D721Med (cell line): ENCODE results near the gene CRTAP.

Experiments used
- DNase-seq: peaks from one replicate; pipeline ENCODE4 v3.0.0; 2011; ENCODE audit warnings: low spot score; ENCODE audit not compliant: insufficient read length
- FAIRE-seq: peaks from 2 replicates; lab custom pipeline; 2011; peaks lifted over from hg19 to GRCh38; lab: Jason Lieb, UNC
- TF ChIP-seq, protein P1 (sequence below): IDR thresholded peaks from 2 replicates; pipeline ENCODE4 v1.5.1; 2012; ENCODE audit warnings: mild to moderate bottlenecking, control low read depth; ENCODE audit not compliant: insufficient read depth; ENCODE audit errors: missing control alignments

CRTAP gene

DNA sequence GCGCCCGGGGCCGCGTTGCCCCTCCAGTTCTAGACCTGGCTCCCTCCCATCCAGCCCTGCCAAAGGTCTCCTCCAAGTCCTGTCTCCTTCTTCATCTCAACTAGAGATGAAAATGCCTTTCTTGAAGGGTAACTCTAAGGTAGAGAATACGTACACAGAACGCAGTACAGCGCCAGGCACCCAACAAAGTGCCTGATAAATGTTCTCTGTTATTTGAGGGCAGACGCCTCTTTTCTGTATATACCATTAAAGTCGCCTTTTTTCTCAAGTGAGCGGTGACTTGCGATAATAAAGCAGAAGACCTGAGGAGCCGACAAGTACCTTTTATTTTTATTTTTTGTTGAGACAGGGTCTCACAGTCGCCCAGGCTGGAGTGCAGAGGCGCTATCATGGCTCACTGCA lies 809 bp downstream of the CRTAP start:
- no peak for FAIRE-seq
- TF ChIP-seq, protein P1, sequence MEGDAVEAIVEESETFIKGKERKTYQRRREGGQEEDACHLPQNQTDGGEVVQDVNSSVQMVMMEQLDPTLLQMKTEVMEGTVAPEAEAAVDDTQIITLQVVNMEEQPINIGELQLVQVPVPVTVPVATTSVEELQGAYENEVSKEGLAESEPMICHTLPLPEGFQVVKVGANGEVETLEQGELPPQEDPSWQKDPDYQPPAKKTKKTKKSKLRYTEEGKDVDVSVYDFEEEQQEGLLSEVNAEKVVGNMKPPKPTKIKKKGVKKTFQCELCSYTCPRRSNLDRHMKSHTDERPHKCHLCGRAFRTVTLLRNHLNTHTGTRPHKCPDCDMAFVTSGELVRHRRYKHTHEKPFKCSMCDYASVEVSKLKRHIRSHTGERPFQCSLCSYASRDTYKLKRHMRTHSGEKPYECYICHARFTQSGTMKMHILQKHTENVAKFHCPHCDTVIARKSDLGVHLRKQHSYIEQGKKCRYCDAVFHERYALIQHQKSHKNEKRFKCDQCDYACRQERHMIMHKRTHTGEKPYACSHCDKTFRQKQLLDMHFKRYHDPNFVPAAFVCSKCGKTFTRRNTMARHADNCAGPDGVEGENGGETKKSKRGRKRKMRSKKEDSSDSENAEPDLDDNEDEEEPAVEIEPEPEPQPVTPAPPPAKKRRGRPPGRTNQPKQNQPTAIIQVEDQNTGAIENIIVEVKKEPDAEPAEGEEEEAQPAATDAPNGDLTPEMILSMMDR, result no peak
- DNase-seq, result no peak

DNA sequence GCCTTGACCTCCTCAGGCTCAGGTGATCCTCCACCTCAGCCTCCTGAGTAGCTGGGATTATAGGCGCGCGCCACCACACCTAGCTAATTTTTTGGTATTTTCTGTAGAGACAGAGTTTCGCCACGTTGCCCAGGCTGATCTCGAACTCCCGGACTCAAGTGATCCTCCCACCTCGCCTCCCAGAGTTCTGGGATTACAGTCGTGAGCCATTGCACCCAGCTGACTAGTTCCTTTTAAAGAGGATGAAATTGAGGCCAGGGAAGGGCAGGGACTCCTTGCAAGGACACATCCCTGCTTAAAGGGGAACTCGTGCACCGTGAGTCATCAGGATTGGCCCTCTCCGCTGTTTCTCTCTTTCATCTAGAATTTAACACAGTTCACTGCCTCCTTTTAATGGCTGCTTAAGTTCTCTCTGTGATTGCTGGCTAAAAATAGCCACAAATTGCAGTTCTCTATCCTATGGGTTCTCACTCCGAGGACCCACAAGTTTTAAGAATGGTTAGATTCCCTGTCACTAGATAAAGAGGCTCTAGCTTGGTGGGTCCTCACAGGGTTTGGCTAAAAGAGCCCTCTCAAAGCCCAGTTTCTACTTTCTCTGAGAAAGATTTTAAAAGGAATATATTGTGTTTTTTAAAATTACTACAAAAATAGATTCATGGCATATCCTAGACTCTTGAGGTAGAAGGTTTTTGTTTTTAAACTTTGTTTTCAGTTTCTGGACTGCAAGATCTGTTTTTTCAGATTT lies 1.4 kb downstream of the CRTAP start:
- TF ChIP-seq, protein P1, result no peak
- DNase-seq, result no peak
- no peak for FAIRE-seq

DNA sequence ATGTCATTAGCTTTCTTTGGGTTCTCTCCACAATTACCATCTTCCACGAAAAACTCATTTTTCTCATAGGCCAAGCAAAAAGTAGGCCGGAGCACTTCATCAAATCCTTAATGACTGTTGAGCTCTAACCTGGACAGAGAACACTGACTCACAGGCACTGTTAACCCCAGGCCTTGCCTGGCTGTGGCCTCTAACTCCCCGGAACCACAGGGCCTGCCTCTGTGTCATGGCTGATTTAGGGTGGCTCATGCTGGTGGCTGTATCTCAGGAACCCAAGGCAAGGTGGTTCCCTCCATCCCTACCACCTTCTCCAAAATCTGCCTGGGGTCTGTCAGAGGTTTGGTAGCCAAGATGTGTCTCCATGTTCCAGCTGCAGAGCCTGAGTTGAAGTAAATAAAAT lies 3.6 kb downstream of the CRTAP start:
- TF ChIP-seq, protein P1, result no peak
- DNase-seq (no peak), FAIRE-seq (no peak)

DNA sequence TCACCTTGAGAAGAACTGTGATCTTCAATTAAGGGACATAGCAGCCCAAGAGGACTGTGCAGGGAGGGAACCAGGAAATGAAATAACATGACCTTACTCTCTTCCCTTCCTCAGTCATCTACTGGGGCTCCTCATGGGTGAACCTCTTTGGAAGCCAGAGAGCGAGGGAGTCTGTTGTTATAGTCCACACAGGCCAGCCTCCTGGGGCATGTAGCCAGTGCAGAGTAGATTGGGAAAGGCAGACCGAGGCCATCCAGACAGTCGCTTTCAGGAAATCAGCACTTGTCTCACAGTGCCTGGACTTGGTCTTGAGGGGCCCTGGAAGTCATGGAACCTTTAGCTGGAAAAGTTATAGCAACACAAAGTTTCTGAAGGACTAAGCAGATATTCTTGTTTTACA lies 6.1 kb downstream of the CRTAP start:
- TF ChIP-seq, protein P1, result no peak
- DNase-seq (no peak), FAIRE-seq (no peak)

DNA sequence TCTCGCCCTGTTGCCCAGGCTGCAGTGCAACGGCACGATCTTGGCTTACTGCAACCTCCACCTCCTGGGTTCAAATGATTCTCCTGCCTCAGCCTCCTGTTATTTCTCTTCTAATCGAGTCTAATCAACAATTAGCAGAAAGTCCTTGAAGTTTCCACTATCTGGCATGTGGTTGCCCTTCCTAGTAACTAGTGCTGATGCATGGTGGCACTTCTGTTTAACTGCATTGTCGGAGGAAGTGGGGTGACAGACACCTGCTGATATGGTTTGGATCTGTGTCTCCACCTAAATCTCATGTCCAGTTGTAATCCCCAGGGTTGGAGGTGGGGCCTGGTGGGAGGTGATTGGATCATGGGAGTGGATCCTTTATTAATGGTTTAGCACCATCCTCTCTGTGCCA lies 9.2 kb downstream of the CRTAP start:
- DNase-seq (no peak), FAIRE-seq (no peak)
- TF ChIP-seq, protein P1, result no peak

DNA sequence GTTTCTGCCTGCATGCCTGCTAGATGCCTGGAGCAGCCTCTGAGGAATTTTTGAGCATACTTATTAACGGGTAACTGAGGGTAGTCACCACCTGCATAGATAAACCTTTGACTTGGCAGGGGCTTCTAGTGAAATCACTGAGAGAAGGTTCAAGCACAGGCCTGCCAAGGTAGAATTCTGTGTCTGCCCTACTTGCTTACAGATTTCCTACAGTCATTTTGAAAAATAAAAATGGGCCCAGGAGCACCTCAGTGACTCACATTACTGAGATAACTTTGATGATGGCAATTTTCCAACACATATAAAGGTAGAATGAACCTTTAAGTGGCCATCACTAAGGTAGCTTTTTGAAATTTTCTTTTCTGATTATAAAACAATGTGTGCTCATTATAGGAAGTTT lies 10.8 kb downstream of the CRTAP start:
- FAIRE-seq (no peak), DNase-seq (no peak)
- TF ChIP-seq, protein P1, result no peak

DNA sequence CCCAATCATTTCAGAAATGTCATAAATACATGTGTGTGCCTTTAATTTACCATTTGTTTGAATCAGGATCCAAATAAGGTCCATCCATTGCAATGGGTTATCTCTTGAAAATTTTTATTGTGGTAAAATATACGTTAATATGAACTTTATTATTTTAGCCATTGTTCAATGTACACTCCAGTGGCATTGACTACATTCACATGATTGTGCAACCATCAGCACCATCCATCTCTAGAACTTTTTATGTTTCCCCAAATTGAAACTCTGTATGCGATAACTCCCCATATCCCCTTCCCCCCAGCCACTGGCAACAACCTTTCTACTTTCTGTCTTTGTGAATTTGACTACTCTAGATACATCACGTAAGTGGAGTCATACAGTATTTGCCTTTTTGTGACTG lies 12.0 kb downstream of the CRTAP start:
- FAIRE-seq, result no peak
- no peak for DNase-seq
- TF ChIP-seq, protein P1, result no peak
